ENCODE results near the gene ABCC2.

Gene ABCC2

DNA sequence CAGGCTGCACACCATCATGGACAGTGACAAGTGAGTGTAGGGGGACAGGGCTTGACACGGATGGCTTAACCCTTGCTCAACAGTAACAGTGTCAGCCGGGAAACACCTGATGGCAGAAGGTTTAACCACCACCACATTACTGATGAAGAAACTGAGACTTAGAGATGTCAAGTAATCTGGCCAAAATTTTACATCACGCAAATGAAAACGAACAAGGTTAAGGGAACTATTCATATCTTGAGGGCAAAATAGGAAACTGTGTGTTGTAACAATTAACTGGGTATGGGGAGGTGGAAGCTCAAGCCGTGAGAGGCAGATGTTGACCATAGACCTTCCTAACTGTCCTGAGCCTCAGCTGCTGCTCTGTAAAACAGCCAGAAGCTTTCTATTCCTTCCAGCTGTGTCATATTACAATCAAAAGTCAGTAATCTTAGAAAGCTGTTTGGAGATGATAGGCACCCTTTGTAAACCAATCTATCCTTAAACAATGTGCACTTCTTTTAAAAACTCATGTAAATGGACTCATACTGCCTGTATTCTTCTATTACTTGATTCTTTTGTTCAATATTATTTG lies 68.4 kb downstream of the ABCC2 start:
- TF ChIP-seq EGR1 (IDR thresholded peaks at IDR 0.05), result no peak
- TF ChIP-seq TAF1 (IDR thresholded peaks at IDR 0.05; ENCODE audit: low read depth), result no peak
- no peak for TF ChIP-seq CREB1 (IDR thresholded peaks at IDR 0.05; ENCODE audit: low read depth)
- no peak for TF ChIP-seq NFIC (IDR thresholded peaks at IDR 0.05)
- TF ChIP-seq TEAD4 (IDR thresholded peaks at IDR 0.05), result no peak
- no peak for TF ChIP-seq USF1 (IDR thresholded peaks at IDR 0.05)
- TF ChIP-seq EP300 (IDR thresholded peaks at IDR 0.05; ENCODE audit: borderline replicate concordance), result no peak
- no peak for TF ChIP-seq FOXM1 (IDR thresholded peaks at IDR 0.05; ENCODE audit: borderline replicate concordance, low read depth)
- TF ChIP-seq CEBPB (IDR thresholded peaks at IDR 0.05), result no peak
- no peak for TF ChIP-seq ZBTB7A (IDR thresholded peaks at IDR 0.05; ENCODE audit: low read depth)
- TF ChIP-seq RAD21 (IDR thresholded peaks at IDR 0.05; ENCODE audit: low read depth), result no peak
- TF ChIP-seq REST (IDR thresholded peaks at IDR 0.05; ENCODE audit: low read depth), result no peak
- TF ChIP-seq MAX (IDR thresholded peaks at IDR 0.05), result no peak
- TF ChIP-seq TCF12 (IDR thresholded peaks at IDR 0.05; ENCODE audit: low read depth), result no peak

GRCh38 chr10:99851825-99852224 lies 69.4 kb downstream of the ABCC2 start:
- TF ChIP-seq TAF1 (IDR thresholded peaks at IDR 0.05; ENCODE audit: low read depth), result no peak
- TF ChIP-seq CEBPB (IDR thresholded peaks at IDR 0.05), result no peak
- TF ChIP-seq USF1 (IDR thresholded peaks at IDR 0.05), result no peak
- no peak for TF ChIP-seq MAX (IDR thresholded peaks at IDR 0.05)
- TF ChIP-seq TEAD4 (IDR thresholded peaks at IDR 0.05), result no peak
- TF ChIP-seq ZBTB7A (IDR thresholded peaks at IDR 0.05; ENCODE audit: low read depth), result no peak
- TF ChIP-seq EP300 (IDR thresholded peaks at IDR 0.05; ENCODE audit: borderline replicate concordance), result no peak
- no peak for TF ChIP-seq TCF12 (IDR thresholded peaks at IDR 0.05; ENCODE audit: low read depth)
- no peak for TF ChIP-seq NFIC (IDR thresholded peaks at IDR 0.05)
- no peak for TF ChIP-seq EGR1 (IDR thresholded peaks at IDR 0.05)
- TF ChIP-seq FOXM1 (IDR thresholded peaks at IDR 0.05; ENCODE audit: borderline replicate concordance, low read depth), result no peak
- TF ChIP-seq YY1 (IDR thresholded peaks at IDR 0.05; ENCODE audit: low read depth), result no peak
- TF ChIP-seq RAD21 (IDR thresholded peaks at IDR 0.05; ENCODE audit: low read depth), result no peak
- TF ChIP-seq CREB1 (IDR thresholded peaks at IDR 0.05; ENCODE audit: low read depth), result no peak

- TF ChIP-seq FOXM1 (IDR thresholded peaks at IDR 0.05; ENCODE audit: borderline replicate concordance, low read depth) (no peak), CREB1 (IDR thresholded peaks at IDR 0.05; ENCODE audit: low read depth) (no peak), USF1 (IDR thresholded peaks at IDR 0.05) (no peak), RAD21 (IDR thresholded peaks at IDR 0.05; ENCODE audit: low read depth) (no peak), TCF12 (IDR thresholded peaks at IDR 0.05; ENCODE audit: low read depth) (no peak), TEAD4 (IDR thresholded peaks at IDR 0.05) (no peak), CEBPB (IDR thresholded peaks at IDR 0.05) (no peak), NFIC (IDR thresholded peaks at IDR 0.05) (no peak), EGR1 (IDR thresholded peaks at IDR 0.05) (no peak), REST (IDR thresholded peaks at IDR 0.05; ENCODE audit: low read depth) (no peak), ZBTB7A (IDR thresholded peaks at IDR 0.05; ENCODE audit: low read depth) (no peak)
Observed at GRCh38 chr10:99852481-99853213, 70.2 kb downstream of the ABCC2 start.

DNA sequence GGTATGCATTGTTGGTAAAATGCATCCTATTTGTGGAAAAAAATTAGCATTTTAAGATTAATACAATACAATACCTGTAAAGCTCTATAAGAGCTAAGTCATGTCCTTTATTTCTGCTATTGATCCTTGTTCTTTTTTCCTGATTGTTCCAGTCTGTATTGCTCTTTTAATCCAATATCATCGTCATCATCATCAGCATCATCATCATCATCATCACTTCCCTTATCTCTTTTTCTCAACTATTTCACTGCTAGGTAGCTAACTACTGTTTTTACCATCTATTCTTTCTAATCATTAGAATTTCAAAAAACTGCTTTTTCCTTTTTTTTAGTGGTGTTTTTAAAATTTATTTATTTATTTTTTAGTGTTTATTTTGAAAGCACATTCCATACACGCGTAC lies 71.2 kb downstream of the ABCC2 start:
- TF ChIP-seq FOXM1 (IDR thresholded peaks at IDR 0.05; ENCODE audit: borderline replicate concordance, low read depth) (no peak), YY1 (IDR thresholded peaks at IDR 0.05; ENCODE audit: low read depth) (no peak), REST (IDR thresholded peaks at IDR 0.05; ENCODE audit: low read depth) (no peak), TCF12 (IDR thresholded peaks at IDR 0.05; ENCODE audit: low read depth) (no peak), RAD21 (IDR thresholded peaks at IDR 0.05; ENCODE audit: low read depth) (no peak), NFIC (IDR thresholded peaks at IDR 0.05) (no peak)
